HUES64 (cell line): ENCODE data around the gene SPDYE2.
"Not testable (repeated sequence)": the region's sequence is repeated elsewhere in the genome, so short reads cannot be mapped to it uniquely, and the experiment has no call there.

ENCODE experiments used
- H3K27ac ChIP-seq: 2 replicates; pipeline ENCODE4 v1.7.0; 2013; ENCODE audit warnings: low read depth, low read length, inconsistent platforms
- H3K27me3 ChIP-seq: 2 replicates; pipeline ENCODE4 v1.6.1; 2013; ENCODE audit warnings: mild to moderate bottlenecking, low read length; ENCODE audit not compliant: insufficient read depth
- H3K36me3 ChIP-seq: 2 replicates; pipeline ENCODE4 v1.6.1; 2013; ENCODE audit warnings: mild to moderate bottlenecking, low read length; ENCODE audit not compliant: insufficient read depth
- H3K4me1 ChIP-seq: 2 replicates; pipeline ENCODE4 v1.6.1; 2013; ENCODE audit warnings: mild to moderate bottlenecking, low read length, moderate library complexity; ENCODE audit not compliant: insufficient read depth
- H3K4me3 ChIP-seq: 2 replicates; pipeline ENCODE4 v1.5.1; 2013; ENCODE audit warnings: mild to moderate bottlenecking, low read length, moderate library complexity
- H3K9ac ChIP-seq: 2 replicates; pipeline ENCODE4 v1.6.1; 2013; ENCODE audit warnings: mild to moderate bottlenecking, low read depth, low read length
- H3K9me3 ChIP-seq: 2 replicates; pipeline ENCODE4 v1.6.1; 2013; ENCODE audit warnings: low read depth, low read length; ENCODE audit not compliant: insufficient read depth
- whole genome bisulfite sequencing: fragments of 150-250, 120-280 bp; methylation state at CpG from one replicate; pipeline ENCODE4 v1.1.7; 2013; ENCODE audit warnings: missing lambda C conversion rate; 5-methylcytosine and 5-hydroxymethylcytosine counted together

Gene SPDYE2

DNA sequence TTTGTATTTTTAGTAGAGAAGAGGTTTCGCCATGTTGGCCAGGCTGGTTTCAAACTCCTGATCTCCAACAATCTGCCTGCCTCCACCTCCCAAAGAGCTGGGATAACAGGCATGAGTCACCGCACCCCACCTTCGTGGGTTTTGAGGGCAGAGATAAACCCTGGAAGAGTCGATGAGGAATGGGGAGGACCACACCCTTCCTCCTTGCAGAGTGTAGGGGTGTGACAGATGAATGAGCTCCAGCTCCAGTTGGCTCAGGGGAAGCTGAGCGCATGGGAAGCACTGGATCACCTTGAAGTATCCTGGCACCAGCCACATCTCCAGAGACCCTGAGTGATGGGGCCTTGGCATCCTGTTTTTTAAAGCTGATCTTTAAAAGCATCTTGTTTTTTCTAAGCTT lies 32.5 kb downstream of the SPDYE2 start:
- H3K27ac ChIP-seq: not testable (repeated sequence)
- WGBS: no CpG with 5 or more reads among the region's 5 CpGs

GRCh38 chr7:102589857-102590256 lies 38.8 kb downstream of the SPDYE2 start:
- WGBS: no CpG with 5 or more reads among the region's 9 CpGs
- H3K36me3 ChIP-seq, H3K27me3 ChIP-seq, H3K9me3 ChIP-seq, H3K9ac ChIP-seq, H3K4me1 ChIP-seq, H3K27ac ChIP-seq, H3K4me3 ChIP-seq: not testable (repeated sequence)

More for the DNA sequence above, 32.5 kb downstream of the SPDYE2 start:
- not testable (repeated sequence) for H3K4me1 ChIP-seq, H3K9me3 ChIP-seq, H3K9ac ChIP-seq, H3K36me3 ChIP-seq, H3K27me3 ChIP-seq, H3K4me3 ChIP-seq

GRCh38 chr7:102592477-102593019 lies 41.5 kb downstream of the SPDYE2 start:
- H3K4me3 ChIP-seq, H3K9me3 ChIP-seq, H3K9ac ChIP-seq, H3K27ac ChIP-seq, H3K4me1 ChIP-seq, H3K36me3 ChIP-seq, H3K27me3 ChIP-seq: not testable (repeated sequence)
- WGBS: 20% methylated on average over 8 of the region's 26 CpGs

GRCh38 chr7:102593637-102594334 lies 42.8 kb downstream of the SPDYE2 start:
- H3K27ac ChIP-seq, H3K36me3 ChIP-seq, H3K4me1 ChIP-seq, H3K9ac ChIP-seq, H3K9me3 ChIP-seq, H3K27me3 ChIP-seq, H3K4me3 ChIP-seq: not testable (repeated sequence)
- WGBS: no CpG with 5 or more reads among the region's 68 CpGs

GRCh38 chr7:102596036-102596435 lies 45.0 kb downstream of the SPDYE2 start:
- H3K9me3 ChIP-seq, H3K36me3 ChIP-seq, H3K9ac ChIP-seq, H3K4me3 ChIP-seq, H3K27me3 ChIP-seq, H3K4me1 ChIP-seq, H3K27ac ChIP-seq: not testable (repeated sequence)
- 91% methylated on average over 3 of the region's 10 CpGs for WGBS

GRCh38 chr7:102599699-102600098 lies 48.7 kb downstream of the SPDYE2 start:
- no CpG with 5 or more reads among the region's 9 CpGs for WGBS
- not testable (repeated sequence) for H3K4me3 ChIP-seq, H3K9me3 ChIP-seq, H3K36me3 ChIP-seq, H3K27me3 ChIP-seq, H3K4me1 ChIP-seq, H3K27ac ChIP-seq, H3K9ac ChIP-seq

DNA sequence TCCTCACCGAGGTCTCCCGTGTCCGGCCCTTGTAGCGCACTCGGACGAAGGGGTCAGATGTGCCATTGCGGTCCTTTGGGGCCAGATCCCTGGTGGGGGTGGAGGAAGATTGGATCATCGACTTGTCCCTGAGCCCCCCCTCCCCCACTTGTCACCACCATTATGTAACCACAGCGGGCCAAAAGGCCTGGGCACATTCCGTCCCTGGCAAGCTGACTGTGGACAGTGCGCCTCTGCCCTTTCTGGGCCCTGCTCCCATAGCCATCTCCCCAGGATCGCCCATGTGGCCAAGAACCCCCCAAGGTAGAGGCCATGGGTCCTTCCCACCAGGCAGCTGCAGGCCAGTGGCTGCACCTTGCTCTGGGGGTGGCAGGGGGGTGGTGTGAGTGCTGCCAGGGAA lies 51.3 kb downstream of the SPDYE2 start:
- not testable (repeated sequence) for H3K9me3 ChIP-seq, H3K4me1 ChIP-seq, H3K27ac ChIP-seq, H3K27me3 ChIP-seq, H3K4me3 ChIP-seq, H3K36me3 ChIP-seq, H3K9ac ChIP-seq
- WGBS: no CpG with 5 or more reads among the region's 12 CpGs

GRCh38 chr7:102604431-102605145 lies 53.6 kb downstream of the SPDYE2 start:
- not testable (repeated sequence) for H3K27ac ChIP-seq, H3K4me1 ChIP-seq
- WGBS: no CpG with 5 or more reads among the region's 19 CpGs

DNA sequence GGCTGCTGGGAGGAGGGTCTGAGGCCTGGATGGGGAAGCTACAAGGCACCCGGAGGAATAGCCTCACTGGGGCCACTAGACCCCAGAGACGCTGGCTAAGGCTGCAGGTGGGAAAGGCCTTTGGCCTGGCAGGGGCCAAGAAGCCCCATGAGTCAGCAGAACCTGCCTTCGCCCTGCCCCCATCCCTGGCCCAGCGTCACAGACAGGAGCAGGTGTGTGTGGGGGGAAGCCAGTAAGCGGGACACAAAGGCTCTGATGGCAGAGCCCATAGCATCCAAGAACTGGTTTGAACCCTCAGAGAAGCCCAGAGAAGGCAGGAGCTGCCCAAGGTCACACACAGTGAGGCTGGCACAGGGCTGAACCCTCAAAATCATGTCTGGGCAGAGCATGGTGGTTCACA lies 55.8 kb downstream of the SPDYE2 start:
- no CpG with 5 or more reads among the region's 5 CpGs for WGBS
- not testable (repeated sequence) for H3K9ac ChIP-seq, H3K27ac ChIP-seq, H3K27me3 ChIP-seq, H3K4me3 ChIP-seq, H3K9me3 ChIP-seq, H3K4me1 ChIP-seq, H3K36me3 ChIP-seq

More at GRCh38 chr7:102604431-102605145, 53.6 kb downstream of the SPDYE2 start:
- H3K36me3 ChIP-seq, H3K27me3 ChIP-seq, H3K4me3 ChIP-seq, H3K9ac ChIP-seq, H3K9me3 ChIP-seq: not testable (repeated sequence)

- H3K27me3 ChIP-seq, H3K36me3 ChIP-seq, H3K9me3 ChIP-seq, H3K9ac ChIP-seq, H3K27ac ChIP-seq, H3K4me3 ChIP-seq, H3K4me1 ChIP-seq: not testable (repeated sequence)
- WGBS: 91% methylated on average over 6 of the region's 10 CpGs
Observed at GRCh38 chr7:102609734-102610133, 58.7 kb downstream of the SPDYE2 start.

GRCh38 chr7:102610441-102610840 lies 59.4 kb downstream of the SPDYE2 start:
- H3K36me3 ChIP-seq, H3K9me3 ChIP-seq, H3K27me3 ChIP-seq, H3K27ac ChIP-seq, H3K4me3 ChIP-seq, H3K4me1 ChIP-seq, H3K9ac ChIP-seq: not testable (repeated sequence)
- no CpG with 5 or more reads among the region's 7 CpGs for WGBS
